Measurements from ENCODE around the gene CMTR1.
"Not testable (repeated sequence)": the region's sequence is repeated elsewhere in the genome, so short reads cannot be mapped to it uniquely, and the experiment has no call there.

The CMTR1 gene

GRCh38 chr6:37489697-37490336 is 56.8 kb downstream of the CMTR1 start:
- intact Hi-C loops (cut with DNase I) = no loop called here
- DNase-seq = peak in 3 of 10 donors; percentile 50 to 75 (median 61)

GRCh38 chr6:37490536-37491170 is 57.6 kb downstream of the CMTR1 start:
- peak in 3 of 10 donors; percentile 43 to 55 (median 50) for DNase-seq
- intact Hi-C loops (cut with DNase I) = no loop called here

GRCh38 chr6:37491171-37491829 is 58.3 kb downstream of the CMTR1 start:
- intact Hi-C loops (cut with DNase I) = no loop called here
- DNase-seq = peak in 4 of 10 donors; percentile 22 to 74 (median 62)

GRCh38 chr6:37491830-37492208 is 58.8 kb downstream of the CMTR1 start:
- DNase-seq = peak in 3 of 10 donors; percentile 43 to 76 (median 55)
- intact Hi-C loops (cut with DNase I) = no loop called here

GRCh38 chr6:37492236-37492972 is 59.4 kb downstream of the CMTR1 start:
- DNase-seq = peak in 2 of 10 donors; percentile 23 to 42
- intact Hi-C loops (cut with DNase I) = no loop called here

- intact Hi-C loops (cut with DNase I) = no loop called here
- peak in 3 of 10 donors; percentile 68 to 82 (median 79) for DNase-seq
Observed at GRCh38 chr6:37492991-37493660, 60.1 kb downstream of the CMTR1 start.

- peak in 2 of 10 donors; percentile 20 to 56 for DNase-seq
- intact Hi-C loops (cut with DNase I) = no loop called here
Observed at GRCh38 chr6:37493661-37493995, 60.6 kb downstream of the CMTR1 start.

GRCh38 chr6:37495244-37495934 is 62.4 kb downstream of the CMTR1 start:
- intact Hi-C loops (cut with DNase I) = no loop called here
- peak in 3 of 10 donors; percentile 7 to 29 (median 16) for DNase-seq

GRCh38 chr6:37496951-37497885 is 64.2 kb downstream of the CMTR1 start:
- DNase-seq = peak in 3 of 10 donors; percentile 8 to 32 (median 14)
- intact Hi-C loops (cut with DNase I) = no loop called here

GRCh38 chr6:37499433-37500293 is 66.6 kb downstream of the CMTR1 start, which contains the start of gene CCDC167:
Gene CCDC167, minus strand, starts transcription at chr6:37499893. Its CDS starts 30 bp downstream, at chr6:37499863.
- DNase-seq = peak; percentile 90 to 99 (median 94)
- intact Hi-C loops (cut with DNase I) = no loop called here

GRCh38 chr6:37500294-37500608 is 67.2 kb downstream of the CMTR1 start:
- DNase-seq = no peak
- intact Hi-C loops (cut with DNase I) = no loop called here

- DNase-seq; intact Hi-C loops (cut with DNase I): not testable (repeated sequence)
Observed at GRCh38 chr6:37500904-37501303, 67.9 kb downstream of the CMTR1 start.

- peak in 3 of 10 donors; percentile 15 to 54 (median 48) for DNase-seq
- intact Hi-C loops (cut with DNase I) = no loop called here
Observed at GRCh38 chr6:37501632-37502491, 68.8 kb downstream of the CMTR1 start.

GRCh38 chr6:37502703-37503291 is 69.8 kb downstream of the CMTR1 start:
- intact Hi-C loops (cut with DNase I) = no loop called here
- DNase-seq = peak in 2 of 10 donors; percentile 0 to 13

GRCh38 chr6:37503309-37503965 is 70.4 kb downstream of the CMTR1 start:
- intact Hi-C loops (cut with DNase I) = no loop called here
- peak in 2 of 10 donors; percentile 27 to 49 for DNase-seq

GRCh38 chr6:37504024-37504423 is 71.0 kb downstream of the CMTR1 start:
- peak in 2 of 10 donors; percentile 16 to 30 for DNase-seq
- intact Hi-C loops (cut with DNase I) = no loop called here

Measured in posterior cingulate gyrus (tissue), 11 donors.